ENCODE data around the gene CCNY. TPM values are rescaled to one million over a fixed set of nuclear protein-coding genes. Genes with fewer than 3 reads are reported as not detected.

CCNY gene
- total RNA-seq, 3 donors from 2014 or later: 48.6 to 64.4 (median 51.5) TPM

DNA sequence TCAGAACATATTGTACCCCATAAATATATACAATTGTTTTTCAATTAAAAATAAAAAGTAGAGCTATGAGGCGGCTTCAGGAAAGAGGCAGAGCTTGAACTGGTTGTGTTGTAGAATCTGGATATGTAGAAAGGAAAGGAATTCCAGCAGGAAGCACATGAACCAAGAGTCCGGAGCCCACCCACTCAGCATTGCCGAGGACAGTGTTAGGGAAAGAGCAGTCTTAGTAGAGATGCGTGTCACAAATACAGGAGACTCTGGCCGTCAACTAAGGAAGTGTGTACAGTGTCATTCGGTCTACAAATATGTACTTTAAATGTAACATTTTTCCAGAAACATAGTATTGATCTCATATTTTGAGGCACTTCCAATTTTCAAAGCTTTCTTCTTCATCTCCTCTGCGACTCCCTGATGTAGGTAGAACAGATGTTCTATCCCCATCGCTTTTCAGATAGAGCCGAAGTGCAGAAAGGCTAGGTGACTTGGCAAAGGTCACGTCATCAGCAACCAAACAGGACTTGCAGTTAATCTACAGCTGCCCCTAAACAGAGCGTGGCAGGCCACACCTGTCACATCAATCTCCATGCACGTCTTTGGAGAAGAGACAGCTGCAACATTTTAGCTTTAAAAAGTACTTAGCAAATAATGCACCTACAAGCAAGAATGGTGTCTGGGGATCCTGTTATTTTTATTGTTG, 243.6 kb downstream of the CCNY start:
- ATAC-seq (no peak), DNase-seq (no peak)
- Histone ChIP-seq H3K4me1 (ENCODE audit: low read depth) (no peaks in the 10 kb centered on the region), H3K4me3 (no peak overlapping the region), H3K9me3 (no peaks in the 10 kb centered on the region), H3K36me3 (ENCODE audit: low read depth) (no peaks in the 10 kb centered on the region)
- intact Hi-C loops (cut with DNase I, micrococcal nuclease): no loop called here
- TF ChIP-seq, protein P1, sequence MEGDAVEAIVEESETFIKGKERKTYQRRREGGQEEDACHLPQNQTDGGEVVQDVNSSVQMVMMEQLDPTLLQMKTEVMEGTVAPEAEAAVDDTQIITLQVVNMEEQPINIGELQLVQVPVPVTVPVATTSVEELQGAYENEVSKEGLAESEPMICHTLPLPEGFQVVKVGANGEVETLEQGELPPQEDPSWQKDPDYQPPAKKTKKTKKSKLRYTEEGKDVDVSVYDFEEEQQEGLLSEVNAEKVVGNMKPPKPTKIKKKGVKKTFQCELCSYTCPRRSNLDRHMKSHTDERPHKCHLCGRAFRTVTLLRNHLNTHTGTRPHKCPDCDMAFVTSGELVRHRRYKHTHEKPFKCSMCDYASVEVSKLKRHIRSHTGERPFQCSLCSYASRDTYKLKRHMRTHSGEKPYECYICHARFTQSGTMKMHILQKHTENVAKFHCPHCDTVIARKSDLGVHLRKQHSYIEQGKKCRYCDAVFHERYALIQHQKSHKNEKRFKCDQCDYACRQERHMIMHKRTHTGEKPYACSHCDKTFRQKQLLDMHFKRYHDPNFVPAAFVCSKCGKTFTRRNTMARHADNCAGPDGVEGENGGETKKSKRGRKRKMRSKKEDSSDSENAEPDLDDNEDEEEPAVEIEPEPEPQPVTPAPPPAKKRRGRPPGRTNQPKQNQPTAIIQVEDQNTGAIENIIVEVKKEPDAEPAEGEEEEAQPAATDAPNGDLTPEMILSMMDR (IDR thresholded peaks at IDR 0.05): no peak

DNA sequence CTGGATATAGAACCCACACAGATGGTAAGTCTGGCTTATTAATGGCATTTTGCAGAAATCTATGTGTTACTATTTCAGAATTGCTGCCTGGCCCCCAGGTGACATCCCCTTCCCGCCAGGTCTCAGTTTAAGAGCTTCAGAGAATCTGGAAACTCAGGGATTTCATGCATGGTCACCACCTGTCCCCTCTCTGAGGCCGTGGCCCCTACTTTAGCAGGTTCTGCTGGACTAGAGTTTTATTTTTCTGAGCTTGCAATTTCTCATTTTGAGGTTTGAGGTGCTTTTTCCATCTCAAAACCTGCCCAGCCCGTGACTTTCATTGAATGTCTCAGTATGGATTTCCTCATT, 244.1 kb downstream of the CCNY start:
- no peak overlapping the region for H3K4me3 ChIP-seq
- intact Hi-C loops (cut with DNase I, micrococcal nuclease): no loop called here

DNA sequence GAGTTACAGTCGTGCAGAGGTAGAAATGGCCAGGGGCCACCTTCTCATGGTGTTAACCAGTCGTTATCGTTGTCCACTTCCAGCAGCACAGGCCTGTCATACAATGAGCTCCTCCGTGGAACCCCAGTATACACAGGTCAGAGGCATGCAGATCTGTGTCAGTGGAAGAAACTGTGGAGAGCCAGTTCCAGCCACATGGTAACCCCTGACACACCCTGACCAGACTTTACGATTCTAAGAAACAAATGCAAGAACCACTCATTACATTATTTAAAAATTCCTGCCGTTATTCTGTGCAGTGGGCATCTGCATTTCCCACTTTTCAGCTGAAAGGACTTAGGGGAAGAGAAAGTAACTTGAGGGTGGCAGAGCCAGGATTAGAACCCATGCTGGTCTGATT, 245.3 kb downstream of the CCNY start:
- intact Hi-C loops (cut with DNase I, micrococcal nuclease): no loop called here
- TF ChIP-seq, protein P1 (IDR thresholded peaks at IDR 0.05): no peak
- DNase-seq (no peak), ATAC-seq (no peak)
- Histone ChIP-seq H3K4me3 (no peak overlapping the region), H3K36me3 (ENCODE audit: low read depth) (no peaks in the 10 kb centered on the region), H3K9me3 (no peaks in the 10 kb centered on the region), H3K4me1 (ENCODE audit: low read depth) (no peaks in the 10 kb centered on the region)

More for the DNA sequence above, 244.1 kb downstream of the CCNY start:
- no peaks in the 10 kb centered on the region for H3K4me1 ChIP-seq (ENCODE audit: low read depth)
- TF ChIP-seq, protein P1 (IDR thresholded peaks at IDR 0.05): no peak
- ATAC-seq (no peak), DNase-seq (no peak)
- H3K36me3 ChIP-seq (ENCODE audit: low read depth): no peaks in the 10 kb centered on the region
- H3K9me3 ChIP-seq: no peaks in the 10 kb centered on the region

DNA sequence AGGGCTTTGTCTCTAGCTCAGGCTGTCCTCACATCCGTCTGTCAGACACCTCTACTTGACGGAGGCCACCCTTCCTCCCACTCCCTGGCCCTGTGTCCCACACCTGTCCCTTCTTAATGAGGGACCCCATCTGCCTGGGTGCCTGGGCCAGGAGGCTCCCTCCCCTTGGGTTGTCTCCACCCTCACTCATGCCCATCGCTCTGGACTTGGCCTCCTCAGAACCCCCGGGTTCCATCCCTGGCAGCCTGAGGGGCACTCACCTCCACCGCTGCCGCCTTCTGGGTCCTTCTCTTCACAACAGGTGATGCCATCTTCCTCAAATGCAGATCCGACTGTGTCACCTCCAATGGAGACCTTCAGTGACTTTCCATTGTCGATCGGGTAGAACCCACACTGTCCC, 248.6 kb downstream of the CCNY start:
- intact Hi-C loops (cut with DNase I, micrococcal nuclease): no loop called here
- ATAC-seq (no peak), DNase-seq (no peak)
- no peaks in the 10 kb centered on the region for H3K9me3 ChIP-seq
- no peak overlapping the region for H3K4me3 ChIP-seq
- no peaks in the 10 kb centered on the region for H3K36me3 ChIP-seq (ENCODE audit: low read depth)
- TF ChIP-seq, protein P1 (IDR thresholded peaks at IDR 0.05): no peak
- H3K4me1 ChIP-seq (ENCODE audit: low read depth): no peaks in the 10 kb centered on the region

DNA sequence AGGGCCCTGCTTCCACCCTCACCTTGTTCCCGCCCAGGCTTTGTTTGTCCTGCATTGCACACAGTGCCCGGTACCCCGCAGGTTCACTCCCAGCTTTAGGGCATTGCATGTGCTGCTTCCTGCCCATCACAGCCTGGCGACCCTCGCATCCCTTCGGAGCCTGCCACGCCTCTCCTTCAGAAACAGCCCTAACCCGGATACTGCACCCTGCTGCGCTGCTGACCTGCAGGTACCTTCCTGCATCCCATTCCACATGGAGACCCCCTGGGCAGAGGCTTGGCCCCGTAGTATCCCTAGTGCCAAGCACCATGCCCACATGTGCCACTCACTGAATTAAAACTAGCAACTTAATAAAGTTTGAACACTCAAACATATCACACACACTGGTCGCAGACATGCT, 249.0 kb downstream of the CCNY start:
- Histone ChIP-seq H3K9me3 (no peaks in the 10 kb centered on the region), H3K36me3 (ENCODE audit: low read depth) (no peaks in the 10 kb centered on the region), H3K4me1 (ENCODE audit: low read depth) (no peaks in the 10 kb centered on the region), H3K4me3 (no peak overlapping the region)
- TF ChIP-seq, protein P1 (IDR thresholded peaks at IDR 0.05): no peak
- no peak for ATAC-seq
- no peak for DNase-seq
- intact Hi-C loops (cut with DNase I, micrococcal nuclease): no loop called here

Measured in mucosa of descending colon (tissue), 3 donors.